ENCODE measurements around the gene TMEM169. TPM values are rescaled to one million over a fixed set of nuclear protein-coding genes. Genes with fewer than 3 reads are reported as not detected.

Gene TMEM169, protein sequence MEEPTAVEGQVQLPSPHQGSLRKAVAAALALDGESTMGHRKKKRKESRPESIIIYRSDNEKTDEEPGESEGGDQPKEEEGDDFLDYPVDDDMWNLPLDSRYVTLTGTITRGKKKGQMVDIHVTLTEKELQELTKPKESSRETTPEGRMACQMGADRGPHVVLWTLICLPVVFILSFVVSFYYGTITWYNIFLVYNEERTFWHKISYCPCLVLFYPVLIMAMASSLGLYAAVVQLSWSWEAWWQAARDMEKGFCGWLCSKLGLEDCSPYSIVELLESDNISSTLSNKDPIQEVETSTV
- total RNA-seq (2014; rRNA removed; shearing (Covaris generic)): 0.16 and 0.35 TPM in 2 replicates

GRCh38 chr2:216081487-216082116 is at the start of gene TMEM169, which contains the start of gene PECR:
TSS of gene TMEM169 (plus strand) at chr2:216081919. CDS start at chr2:216095964, 14,045 bp downstream.
TSS of gene PECR (minus strand) at chr2:216081809. CDS start at chr2:216081741, 68 bp downstream.
- DNase-seq (ENCODE audit: low spot score): peak; percentile 29

GRCh38 chr2:216031960-216032689 is 49.6 kb upstream of the TMEM169 start:
- DNase-seq (ENCODE audit: low spot score): no peak

DNA sequence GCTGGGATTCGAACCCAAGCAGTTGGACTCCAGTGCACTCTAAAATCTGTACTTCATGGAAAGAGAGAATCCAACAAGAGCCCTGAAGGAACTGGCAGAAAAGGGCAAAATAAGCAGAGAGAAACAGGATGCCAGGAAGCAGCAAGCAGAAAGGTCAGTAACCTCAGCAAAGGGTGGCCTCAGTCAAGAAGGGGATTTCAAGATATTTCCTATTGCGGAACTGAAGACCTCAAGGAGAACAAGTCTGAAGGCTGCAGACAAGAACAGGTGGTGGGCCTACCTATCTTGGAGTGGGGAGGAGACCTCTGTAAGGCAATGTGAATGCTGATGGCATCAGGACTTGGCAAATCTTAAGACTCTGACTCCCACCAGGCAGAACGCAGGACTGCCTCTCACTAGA is 48.3 kb upstream of the TMEM169 start:
- DNase-seq (ENCODE audit: low spot score): no peak

DNA sequence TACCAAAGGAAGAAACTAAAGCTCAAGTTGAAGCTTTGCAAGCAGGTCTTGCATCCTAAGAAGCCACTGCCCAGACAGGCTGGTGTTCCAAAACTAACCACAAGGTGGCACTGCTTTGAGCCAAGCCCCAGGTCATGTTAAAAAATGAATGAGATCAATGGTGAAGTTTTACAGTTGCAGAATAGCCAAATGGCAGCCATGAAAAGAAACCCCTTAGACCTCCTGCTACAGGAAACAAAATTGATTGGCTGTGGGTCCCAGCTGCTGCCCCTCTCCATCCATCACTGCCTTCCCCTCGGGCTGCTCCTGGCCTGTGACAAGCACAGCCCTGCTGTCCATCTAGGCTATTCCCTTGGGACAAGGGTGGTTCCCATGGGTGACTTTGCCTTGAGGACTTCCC is 47.7 kb upstream of the TMEM169 start:
- DNase-seq (ENCODE audit: low spot score): peak; percentile 26

DNA sequence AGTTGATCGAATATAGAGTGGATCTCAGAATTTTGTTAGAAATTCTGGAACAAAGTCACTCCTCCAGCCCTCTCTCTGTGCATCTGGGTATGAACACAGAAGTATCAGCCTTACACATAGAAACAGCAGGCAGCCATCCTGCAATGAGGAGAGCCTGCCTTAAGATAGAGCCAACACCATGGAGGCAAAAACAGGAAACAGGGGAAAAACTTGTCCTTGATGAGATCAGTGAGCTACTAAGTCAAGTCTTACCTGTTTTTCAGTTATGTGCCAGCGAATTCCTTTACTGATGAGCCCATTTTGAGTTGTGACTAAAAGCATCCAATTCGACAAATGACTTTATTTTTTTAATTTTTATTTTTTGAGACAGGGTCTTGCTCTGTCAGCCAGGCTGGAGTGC is 41.8 kb upstream of the TMEM169 start:
- DNase-seq (ENCODE audit: low spot score): no peak

GRCh38 chr2:216041438-216041837 is 40.3 kb upstream of the TMEM169 start:
- no peak for DNase-seq (ENCODE audit: low spot score)

GRCh38 chr2:216043949-216044348 is 37.8 kb upstream of the TMEM169 start:
- no peak for DNase-seq (ENCODE audit: low spot score)

DNA sequence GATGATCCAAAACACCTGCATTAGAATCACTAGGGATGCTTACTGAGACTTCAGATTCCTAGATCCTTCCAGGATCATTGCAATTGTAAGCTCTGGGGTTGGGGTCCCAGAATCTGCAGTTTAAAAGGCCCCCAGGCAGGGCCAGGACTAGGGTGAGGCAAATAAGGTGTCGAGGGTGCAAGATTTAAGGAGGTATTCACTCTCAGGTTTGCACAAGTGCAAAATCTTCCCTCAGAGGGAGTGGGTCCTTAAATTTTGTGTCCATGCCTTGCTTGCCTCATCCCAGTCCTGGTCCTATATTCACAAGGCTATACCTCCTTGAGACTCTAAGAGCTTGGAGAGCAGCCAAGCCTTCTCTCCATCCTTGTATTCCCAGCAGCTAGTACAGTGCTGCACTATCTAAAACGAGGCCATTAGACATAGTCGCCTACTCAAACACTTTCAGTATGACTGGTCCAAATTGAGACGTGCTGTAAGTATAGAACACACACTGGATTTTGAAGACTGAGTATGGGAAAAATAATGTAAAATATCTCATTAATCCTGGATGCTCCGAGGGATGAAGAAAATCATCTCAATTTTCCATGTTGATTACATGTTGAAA is 36.7 kb upstream of the TMEM169 start:
- no peak for DNase-seq (ENCODE audit: low spot score)

DNA sequence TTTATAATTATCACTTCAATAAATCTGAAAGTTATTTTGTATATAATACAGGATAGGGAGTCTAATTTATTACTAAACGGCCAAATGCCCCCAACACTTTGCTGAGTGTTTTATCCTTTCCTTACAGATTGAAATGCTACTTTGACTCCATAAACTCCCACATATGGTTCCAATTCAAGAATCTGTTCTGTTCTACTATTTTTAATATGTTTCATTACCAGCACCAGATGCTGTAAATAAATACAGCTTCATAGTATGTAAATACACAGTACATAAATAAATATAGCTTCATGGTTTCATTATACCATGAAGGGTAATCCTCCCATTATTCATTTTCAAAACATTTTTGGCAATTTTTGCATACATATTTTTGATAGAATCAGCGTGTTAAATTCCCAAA is 34.3 kb upstream of the TMEM169 start:
- no peak for DNase-seq (ENCODE audit: low spot score)

- DNase-seq (ENCODE audit: low spot score): no peak
Observed at GRCh38 chr2:216049452-216049851, 32.3 kb upstream of the TMEM169 start.

GRCh38 chr2:216051350-216051749 is 30.4 kb upstream of the TMEM169 start:
- no peak for DNase-seq (ENCODE audit: low spot score)

DNA sequence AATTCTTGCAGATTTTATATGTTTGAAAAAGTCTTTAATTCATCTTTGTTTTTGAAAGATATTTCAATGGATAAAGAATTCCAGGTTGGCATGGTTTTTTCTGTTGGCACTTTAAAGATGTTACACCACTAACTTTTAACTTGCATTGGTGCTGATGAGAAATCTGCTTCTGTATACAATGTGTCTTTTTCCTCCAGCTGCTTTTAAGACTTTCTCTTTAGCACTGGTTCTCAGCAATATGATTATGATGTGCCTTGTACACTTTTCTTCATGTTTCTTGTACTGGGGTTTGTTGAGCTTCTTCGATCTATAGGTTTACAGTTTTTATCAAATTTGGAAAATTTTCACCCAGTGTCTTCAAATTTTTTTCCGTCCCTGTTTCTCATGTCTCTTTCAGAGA is 29.3 kb upstream of the TMEM169 start:
- DNase-seq (ENCODE audit: low spot score): no peak

GRCh38 chr2:216055680-216056079 is 26.0 kb upstream of the TMEM169 start:
- no peak for DNase-seq (ENCODE audit: low spot score)

GRCh38 chr2:216056739-216057138 is 25.0 kb upstream of the TMEM169 start:
- DNase-seq (ENCODE audit: low spot score): no peak

- DNase-seq (ENCODE audit: low spot score): no peak
Observed at GRCh38 chr2:216057688-216058193, 24.0 kb upstream of the TMEM169 start.

DNA sequence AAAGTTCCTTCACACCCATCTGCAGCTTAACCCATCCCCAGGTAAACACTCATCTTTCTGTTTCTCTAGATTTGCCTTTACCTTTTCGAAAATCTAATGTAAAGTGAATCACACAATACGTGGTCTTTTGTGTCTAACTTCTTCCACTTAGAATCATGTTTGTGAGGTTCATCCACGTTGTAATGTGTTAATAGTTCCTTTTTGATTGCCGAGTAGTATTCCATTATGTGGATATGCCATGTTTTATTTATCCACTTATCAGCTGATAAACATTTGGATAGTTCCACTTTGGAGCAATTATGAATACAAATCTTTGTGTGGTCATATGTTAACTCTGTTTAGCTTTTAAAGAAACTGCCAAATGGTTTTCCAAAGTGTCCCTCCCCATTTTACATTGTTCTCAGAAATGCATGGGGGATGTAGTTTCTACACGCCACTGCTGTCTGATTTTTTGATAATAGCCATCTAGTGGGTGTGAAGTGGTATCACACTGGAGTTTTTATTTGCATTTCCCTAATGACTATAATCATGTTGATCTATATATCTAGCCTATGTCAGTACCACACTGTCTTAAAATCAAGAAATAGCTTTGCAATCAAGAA is 22.4 kb upstream of the TMEM169 start:
- no peak for DNase-seq (ENCODE audit: low spot score)

- no peak for DNase-seq (ENCODE audit: low spot score)
Observed at GRCh38 chr2:216064014-216064630, 17.6 kb upstream of the TMEM169 start.

DNA sequence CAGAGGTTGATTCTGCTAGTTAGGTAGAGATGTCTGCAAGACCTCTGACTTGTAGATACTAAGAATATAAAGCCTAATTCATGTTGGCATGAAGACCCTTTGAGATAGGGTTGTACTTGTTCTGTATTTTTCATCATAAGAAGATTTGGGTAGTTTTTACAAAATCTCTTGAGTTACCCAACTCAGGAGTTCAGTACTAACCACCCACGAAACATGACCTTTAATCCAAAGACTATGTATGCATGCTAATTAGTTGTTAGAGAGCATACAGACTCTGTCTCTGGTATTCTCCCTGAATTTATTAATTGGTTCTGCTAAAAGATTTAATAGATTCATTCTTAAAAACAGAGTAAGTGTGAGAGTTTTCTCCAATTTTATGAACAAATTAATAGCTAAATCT is 17.1 kb upstream of the TMEM169 start:
- DNase-seq (ENCODE audit: low spot score): no peak

GRCh38 chr2:216066230-216066629 is 15.5 kb upstream of the TMEM169 start:
- no peak for DNase-seq (ENCODE audit: low spot score)

DNA sequence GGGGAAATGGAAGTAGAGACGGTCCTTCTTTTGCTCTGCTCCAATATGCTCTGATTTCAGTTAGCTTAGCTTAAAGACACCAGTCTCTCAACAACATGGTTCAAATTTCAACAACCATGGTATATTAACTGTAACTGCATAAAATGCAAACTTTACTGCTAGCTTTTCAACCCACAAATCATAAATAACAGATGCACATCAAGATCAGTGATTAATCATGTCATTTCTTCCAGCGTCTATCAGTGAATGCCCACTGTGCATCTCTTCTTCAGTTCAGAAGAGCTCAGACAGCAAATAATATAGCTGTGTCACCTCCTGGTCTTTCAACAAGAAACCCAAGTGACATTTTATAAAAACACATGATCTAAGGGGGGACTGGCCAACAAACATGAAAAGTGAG is 12.7 kb upstream of the TMEM169 start:
- no peak for DNase-seq (ENCODE audit: low spot score)

DNA sequence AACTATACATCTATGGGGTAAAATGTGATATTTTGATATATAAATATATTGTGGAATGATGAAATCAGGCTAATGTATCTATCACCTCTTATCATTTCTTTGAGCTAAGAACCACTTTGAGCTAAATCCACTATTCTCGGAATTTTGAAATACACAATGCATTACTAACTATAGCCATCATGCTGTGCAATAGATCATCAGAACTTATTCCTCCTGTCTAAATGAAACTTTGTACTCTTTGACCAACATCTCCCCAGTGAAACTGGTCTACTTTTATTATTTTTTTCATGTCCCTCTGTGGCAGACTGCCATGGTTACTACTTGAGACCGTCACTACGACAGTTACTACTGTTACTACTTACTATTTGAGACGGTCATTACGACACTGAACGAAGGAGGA is 11.5 kb upstream of the TMEM169 start:
- DNase-seq (ENCODE audit: low spot score): no peak

Measured in H4 (cell line).